Calu3 (cell line): ENCODE data around the gene RAB40A. TPM values are rescaled to one million over a fixed set of nuclear protein-coding genes. Genes with fewer than 3 reads are reported as not detected.

Experiments used
- BruUV-seq: library from RNA; stranded (reverse); fragments of 400-500 nt; replicated peaks from 2 replicates; lab custom pipeline; 2021; lab: Mats Ljungman, UMichigan
- CTCF ChIA-PET: fragments of 300-600 bp; sonication (Branson Sonifier 250); formaldehyde crosslinking; loops from one replicate; lab custom pipeline; 2022; ENCODE audit warnings: antibody characterized with exemption; lab: Charles Lee
- DNase-seq: peaks from one replicate; pipeline ENCODE4 v3.0.0; 2022
- H3K27ac Mint-ChIP-seq: one replicate; pipeline ENCODE4 v1.8.0; 2022; ENCODE audit warnings: mixed read lengths; ENCODE audit not compliant: unreplicated experiment
- H3K27me3 Mint-ChIP-seq: one replicate; pipeline ENCODE4 v1.8.0; 2022; ENCODE audit warnings: mixed read lengths; ENCODE audit not compliant: unreplicated experiment
- H3K36me3 Mint-ChIP-seq: one replicate; pipeline ENCODE4 v1.8.0; 2022; ENCODE audit warnings: mild to moderate bottlenecking, moderate library complexity, mixed read lengths; ENCODE audit not compliant: insufficient read depth, unreplicated experiment
- H3K4me1 Mint-ChIP-seq: one replicate; pipeline ENCODE4 v1.8.0; 2022; ENCODE audit warnings: mild to moderate bottlenecking, low read depth, mixed read lengths; ENCODE audit not compliant: unreplicated experiment
- H3K4me3 Mint-ChIP-seq: one replicate; pipeline ENCODE4 v1.8.0; 2022; ENCODE audit warnings: mild to moderate bottlenecking, low read depth, moderate library complexity, mixed read lengths; ENCODE audit not compliant: unreplicated experiment
- H3K9me3 Mint-ChIP-seq: one replicate; pipeline ENCODE4 v1.8.0; 2022; ENCODE audit warnings: low read depth, mixed read lengths; ENCODE audit not compliant: unreplicated experiment
- CTCF ChIP-seq: fragments of 200-600 bp; IDR thresholded peaks from one replicate; pipeline ENCODE4 v1.8.0; 2022; ENCODE audit warnings: antibody characterized with exemption; ENCODE audit not compliant: unreplicated experiment
- intact Hi-C: fragments of 100-400 bp; cut with micrococcal nuclease; formaldehyde crosslinking; loops from one replicate; pipeline ENCODE4 v1.10.0; 2022; ENCODE audit not compliant: unreplicated experiment
- total RNA-seq: library from RNA; stranded (reverse); gene quantifications from 2 replicates; pipeline ENCODE4 v1.2.3, GENCODE V29; 2022

Gene RAB40A
- total RNA-seq, 1 experiment from 2014 or later: 0.68 TPM

- Mint-ChIP-seq H3K27me3 (no peaks in the 10 kb centered on the region), H3K4me3 (no peak overlapping the region), H3K27ac (no peak overlapping the region), H3K9me3 (no peaks in the 10 kb centered on the region), H3K36me3 (no peaks in the 10 kb centered on the region), H3K4me1 (no peaks in the 10 kb centered on the region)
- no TSS peak for BruUV-seq
- CTCF ChIA-PET: no interaction called here
- no peak for TF ChIP-seq CTCF
- no peak for DNase-seq
- intact Hi-C loops: no loop called here
These were observed 15.9 kb upstream of the RAB40A start for GRCh38 chrX:103535206-103535605.

- intact Hi-C loops: loop anchor here (1.0 to 5.0 kb wide), 4 partner anchors 99 to 284 kb away; partner anchors contain the start of gene MORF4L2
- H3K4me3 Mint-ChIP-seq: peak overlapping the region; percentile 69
- peak; percentile 73 for DNase-seq
- H3K27me3 Mint-ChIP-seq: no peaks in the 10 kb centered on the region
- H3K36me3 Mint-ChIP-seq: no peaks in the 10 kb centered on the region
- H3K4me1 Mint-ChIP-seq: no peaks in the 10 kb centered on the region
- H3K9me3 Mint-ChIP-seq: no peaks in the 10 kb centered on the region
- H3K27ac Mint-ChIP-seq: no peak overlapping the region
- no TSS peak for BruUV-seq
- CTCF ChIA-PET: interaction anchor here (0.5 to 1.7 kb wide), 3 partner anchors 12 to 240 kb away, joined by 4 to 10 read pairs (median 8); no protein-coding TSS in a partner anchor
- TF ChIP-seq CTCF: peak; percentile 66
These were observed 14.4 kb upstream of the RAB40A start for GRCh38 chrX:103533511-103534216.

- no peaks in the 10 kb centered on the region for H3K9me3 Mint-ChIP-seq
- H3K4me3 Mint-ChIP-seq: no peak overlapping the region
- no peak for DNase-seq
- H3K27ac Mint-ChIP-seq: no peak overlapping the region
- no peak for TF ChIP-seq CTCF
- intact Hi-C loops: loop anchor here (5.0 kb wide), 2 partner anchors 101 to 156 kb away; partner anchors contain the start of gene MORF4L2
- H3K4me1 Mint-ChIP-seq: no peaks in the 10 kb centered on the region
- peaks cover 5% of the 10 kb centered on the region for H3K36me3 Mint-ChIP-seq
- no TSS peak for BruUV-seq
- no peaks in the 10 kb centered on the region for H3K27me3 Mint-ChIP-seq
- CTCF ChIA-PET: no interaction called here
These were observed 11.7 kb upstream of the RAB40A start for GRCh38 chrX:103531002-103531401.

- CTCF ChIA-PET: no interaction called here
- no peaks in the 10 kb centered on the region for H3K9me3 Mint-ChIP-seq
- H3K4me3 Mint-ChIP-seq: no peak overlapping the region
- H3K4me1 Mint-ChIP-seq: no peaks in the 10 kb centered on the region
- no TSS peak for BruUV-seq
- no peaks in the 10 kb centered on the region for H3K27me3 Mint-ChIP-seq
- intact Hi-C loops: loop anchor here (5.0 kb wide), 2 partner anchors 102 to 157 kb away; partner anchors contain the start of gene MORF4L2
- no peak overlapping the region for H3K27ac Mint-ChIP-seq
- no peak for DNase-seq
- no peak for TF ChIP-seq CTCF
- peaks cover 5% of the 10 kb centered on the region for H3K36me3 Mint-ChIP-seq
These were observed 11.3 kb upstream of the RAB40A start for GRCh38 chrX:103530545-103530944.
